Mesodermal cell (in vitro differentiated cells): ENCODE results near the gene EEF1G.

Experiments
- H3K27ac ChIP-seq: 2 replicates; pipeline ENCODE4 v1.7.0; 2013; ENCODE audit warnings: mild to moderate bottlenecking, low read depth, low read length, moderate library complexity; ENCODE audit not compliant: severe bottlenecking
- H3K36me3 ChIP-seq: 2 replicates; pipeline ENCODE4 v1.7.1; 2013; ENCODE audit warnings: mild to moderate bottlenecking, low read length, moderate library complexity; ENCODE audit not compliant: control insufficient read depth, insufficient read depth
- H3K4me1 ChIP-seq: one replicate; pipeline ENCODE4 v1.7.1; 2013; ENCODE audit warnings: mild to moderate bottlenecking, low read length; ENCODE audit not compliant: insufficient read depth, control insufficient read depth, poor library complexity, severe bottlenecking
- H3K4me3 ChIP-seq: 2 replicates; pipeline ENCODE4 v1.7.0; 2013; ENCODE audit warnings: low read length, control low read depth, mild to moderate bottlenecking; ENCODE audit not compliant: insufficient read depth, poor library complexity, severe bottlenecking; ENCODE audit errors: extremely low read depth
- H3K9me3 ChIP-seq: 2 replicates; pipeline ENCODE4 v1.7.1; 2013; ENCODE audit warnings: mild to moderate bottlenecking, low read length, moderate library complexity; ENCODE audit not compliant: control insufficient read depth
- WGBS, 2 experiments: methylation state at CpG; one replicate each; pipeline ENCODE4 v1.1.5; 2013; ENCODE audit warnings: missing lambda C conversion rate in 2 of 2; ENCODE audit not compliant: insufficient coverage in 2 of 2; 5-methylcytosine and 5-hydroxymethylcytosine counted together

Gene EEF1G

DNA sequence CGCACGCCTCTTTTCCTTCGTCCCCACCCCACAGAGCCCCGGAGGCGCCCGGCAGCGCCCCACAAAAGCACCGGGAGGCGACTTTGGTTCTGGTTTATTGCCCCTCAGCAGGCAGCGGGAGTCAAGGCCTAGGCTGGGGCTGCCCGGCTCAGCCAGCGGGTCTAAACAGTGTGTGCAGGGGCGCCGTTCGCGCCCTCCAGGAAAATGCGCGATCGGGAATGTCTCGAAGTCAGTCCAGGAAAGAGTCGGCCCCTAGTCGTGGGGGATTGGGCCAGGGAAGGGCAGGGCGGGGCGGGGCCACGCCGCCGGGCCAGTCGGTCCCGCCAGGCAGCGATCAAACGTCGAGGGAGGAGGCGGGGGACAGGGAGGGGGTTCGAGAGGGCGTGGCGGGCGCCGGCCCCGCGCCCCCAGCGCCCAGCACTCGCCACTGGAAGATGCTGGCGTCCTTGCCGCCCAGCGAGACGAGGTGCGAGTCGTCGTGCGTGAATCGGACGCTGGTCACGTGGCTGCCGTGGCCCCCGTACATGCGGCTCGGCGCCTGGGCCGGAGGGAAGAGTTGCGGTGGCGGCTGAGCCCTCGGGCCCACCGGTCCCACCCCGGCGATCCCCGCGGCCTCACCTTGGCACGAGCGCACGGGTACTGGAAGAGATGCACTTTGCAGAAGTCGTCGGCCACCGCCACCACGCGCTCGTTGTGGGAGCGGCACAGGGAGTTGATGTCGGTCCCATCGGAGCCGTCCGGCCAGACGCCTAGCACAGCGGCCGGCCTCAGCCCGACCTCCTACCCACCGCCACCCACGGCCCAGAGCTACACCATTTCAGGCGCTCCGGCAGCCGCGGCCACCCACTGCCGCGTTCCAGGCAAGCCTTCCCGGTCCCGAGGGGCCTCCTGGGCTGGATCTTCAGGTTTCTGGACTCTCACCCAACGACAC is 28.7 kb upstream of the EEF1G start:
- H3K4me1 ChIP-seq = peaks cover 27% of the 10 kb centered on the region
- 9% methylated on average over 58 to 95 of the region's 96 CpGs for WGBS, 2 experiments
- H3K27ac ChIP-seq = peak overlapping the region; percentile 75
- H3K4me3 ChIP-seq = peak overlapping the region; percentile 100
- H3K9me3 ChIP-seq = no peaks in the 10 kb centered on the region
- H3K36me3 ChIP-seq = peaks cover 45% of the 10 kb centered on the region

DNA sequence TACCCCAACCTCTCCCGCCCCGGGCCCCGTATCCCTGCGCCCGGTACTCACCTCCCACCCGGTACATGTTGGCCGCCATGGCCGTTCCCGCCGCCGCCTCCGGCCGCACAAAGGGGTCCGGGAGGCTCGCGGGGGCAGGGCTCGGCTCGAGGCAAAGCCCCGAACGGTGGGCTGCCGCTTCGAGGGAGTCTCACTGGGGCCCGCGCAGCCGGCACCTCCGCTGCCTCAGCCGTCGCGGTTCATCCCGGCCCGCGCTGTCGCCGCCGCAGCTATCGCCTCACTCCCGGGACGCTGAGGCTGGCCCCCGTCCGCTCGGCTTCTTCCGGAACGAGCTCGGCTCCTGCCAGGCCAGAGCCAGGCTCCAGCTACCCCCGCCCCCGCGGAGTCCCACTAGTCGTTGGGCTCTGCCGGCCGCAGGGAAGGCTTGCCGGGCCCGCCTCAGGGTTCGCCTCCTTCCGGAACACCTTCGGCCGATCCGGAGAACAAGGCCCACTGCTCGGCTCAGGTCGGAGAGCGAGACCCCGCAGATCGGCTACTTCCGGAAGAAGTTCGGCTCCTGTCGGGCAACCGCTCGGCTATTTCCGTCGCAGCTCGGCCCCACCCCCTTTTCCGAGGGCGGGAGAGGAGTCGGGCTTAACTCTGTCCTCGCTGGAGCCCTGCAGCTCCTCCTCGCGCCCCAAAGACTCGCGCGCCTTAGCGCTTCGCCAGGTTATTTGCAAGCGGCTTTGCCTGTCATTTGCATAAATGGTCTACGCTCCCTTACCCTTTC is 27.9 kb upstream of the EEF1G start, which contains the start of gene MTA2:
MTA2 (minus strand) TSS at position 494 of the 769 bp plus-strand sequence; CDS start at position 79, 415 bp downstream.
- H3K4me3 ChIP-seq = peak within 1 kb of the TSS; percentile 100
- 0% methylated on average over 61 to 80 of the region's 83 CpGs for WGBS, 2 experiments
- peaks cover 53% of the 10 kb centered on the region for H3K36me3 ChIP-seq
- peaks cover 27% of the 10 kb centered on the region for H3K4me1 ChIP-seq
- no peaks in the 10 kb centered on the region for H3K9me3 ChIP-seq
- H3K27ac ChIP-seq = peak within 1 kb of the TSS; percentile 87

DNA sequence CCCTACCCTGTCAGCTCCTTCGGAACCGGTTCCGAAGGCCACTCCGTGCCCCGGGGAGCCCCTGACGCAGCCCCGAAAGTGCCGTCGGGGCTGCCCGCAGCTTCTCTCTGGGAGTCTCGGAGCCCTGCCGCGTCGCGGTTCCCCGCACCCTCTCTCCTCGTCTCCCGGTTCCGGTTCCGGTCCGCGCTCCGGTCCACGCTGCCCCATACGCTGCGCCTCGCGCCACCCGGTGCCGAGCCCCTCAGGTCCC is 27.4 kb upstream of the EEF1G start:
- H3K4me3 ChIP-seq = peak overlapping the region; percentile 100
- H3K36me3 ChIP-seq = peaks cover 55% of the 10 kb centered on the region
- H3K9me3 ChIP-seq = no peaks in the 10 kb centered on the region
- 0% methylated on average over 26 to 30 of the region's 30 CpGs for WGBS, 2 experiments
- H3K4me1 ChIP-seq = peaks cover 27% of the 10 kb centered on the region
- H3K27ac ChIP-seq = peak overlapping the region; percentile 87

DNA sequence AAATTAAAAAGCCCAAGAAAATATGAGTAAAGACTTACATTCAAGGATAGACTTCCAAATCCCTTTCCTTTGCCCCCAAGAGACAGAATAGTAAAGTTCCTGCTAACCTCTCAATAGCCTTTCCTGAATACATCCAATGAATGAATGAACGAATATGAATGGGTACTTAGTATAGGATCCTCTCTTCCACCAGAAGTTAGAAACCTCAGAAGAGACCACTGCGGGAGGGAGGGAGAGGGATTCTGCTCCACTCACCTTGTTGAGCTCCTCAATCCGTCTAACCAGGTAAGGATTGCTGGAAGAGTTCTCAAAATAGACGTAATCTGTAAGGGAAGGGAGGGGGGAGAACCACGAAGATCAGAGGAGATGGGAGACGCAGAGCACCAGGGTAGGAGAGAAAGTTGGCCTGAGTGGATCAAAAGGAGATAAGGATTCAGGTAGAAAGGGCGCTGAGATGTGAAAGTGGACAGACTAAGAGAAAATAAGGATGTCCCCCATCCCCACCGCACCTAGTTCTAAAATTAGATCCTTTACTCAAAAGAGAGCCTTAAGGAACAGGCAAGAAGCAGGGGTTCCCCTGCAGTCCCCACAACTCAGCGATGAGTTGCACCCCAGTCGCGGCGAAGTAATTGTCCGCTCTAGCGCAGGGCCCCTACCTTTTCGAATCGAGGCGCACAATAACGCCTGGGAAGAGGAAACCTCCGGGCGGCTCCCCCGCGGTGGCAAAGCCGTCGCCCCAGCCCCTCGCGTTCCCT is 26.9 kb upstream of the EEF1G start:
- peaks cover 55% of the 10 kb centered on the region for H3K36me3 ChIP-seq
- peaks cover 27% of the 10 kb centered on the region for H3K4me1 ChIP-seq
- 0% methylated on average over 22 to 23 of the region's 26 CpGs for WGBS, 2 experiments
- peak overlapping the region; percentile 100 for H3K4me3 ChIP-seq
- H3K27ac ChIP-seq = peak overlapping the region; percentile 87
- H3K9me3 ChIP-seq = no peaks in the 10 kb centered on the region

DNA sequence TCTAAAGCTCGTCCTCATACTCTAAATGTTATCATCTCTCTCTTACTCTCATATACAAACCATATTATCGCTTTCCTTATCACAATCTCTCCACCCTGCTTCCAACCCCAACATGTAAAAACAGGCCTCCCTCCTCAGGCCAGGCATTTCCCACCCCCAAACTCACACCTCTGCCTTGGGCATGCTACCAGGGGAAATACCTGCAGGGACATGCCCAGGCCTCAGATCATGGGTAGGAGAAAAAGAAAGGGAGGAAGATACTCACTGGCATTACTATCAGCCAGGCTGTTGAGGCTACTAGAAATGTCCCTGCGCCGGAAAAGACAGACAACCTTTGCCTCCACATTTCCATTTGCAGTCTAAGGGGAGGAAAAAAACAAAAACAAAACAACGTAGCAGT is 26.2 kb upstream of the EEF1G start:
- Histone ChIP-seq H3K36me3 (peaks cover 56% of the 10 kb centered on the region), H3K4me3 (peak overlapping the region; percentile 100), H3K4me1 (peaks cover 23% of the 10 kb centered on the region), H3K27ac (no peak overlapping the region), H3K9me3 (no peaks in the 10 kb centered on the region)
- WGBS, 2 experiments = 58 to 70% methylated on average over 2 of the region's 5 CpGs

DNA sequence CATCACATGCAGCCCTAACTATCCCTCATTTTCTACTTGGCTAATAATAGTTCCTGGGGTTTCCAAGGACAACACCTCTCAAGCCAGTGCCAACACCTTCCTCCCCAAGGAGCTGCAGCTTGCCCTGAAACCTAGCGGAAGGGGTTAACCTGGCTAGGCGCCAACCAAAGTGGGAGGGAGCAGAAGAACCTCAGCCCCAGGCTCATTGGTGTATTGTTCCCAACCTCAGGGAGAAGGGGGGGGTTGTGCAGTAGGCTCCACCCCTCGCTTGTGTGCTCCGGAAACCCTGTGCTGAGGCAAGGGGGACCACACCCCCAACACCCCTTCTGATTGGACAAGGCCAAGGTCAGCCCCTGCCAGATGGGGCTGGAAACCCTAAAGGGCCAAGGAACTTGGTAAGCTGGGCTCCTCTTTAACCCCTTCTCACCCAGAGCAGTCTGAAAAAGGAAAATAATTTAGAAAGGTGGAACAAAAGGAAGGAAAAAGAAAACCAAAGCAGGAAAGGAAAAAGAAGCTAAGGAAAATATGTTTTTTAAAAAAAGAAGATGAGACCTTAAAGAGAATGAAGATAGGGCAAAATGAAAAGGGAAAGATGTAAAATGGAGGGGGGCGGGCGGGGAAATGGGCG is 25.5 kb upstream of the EEF1G start:
- H3K4me3 ChIP-seq = peak overlapping the region; percentile 100
- peaks cover 63% of the 10 kb centered on the region for H3K36me3 ChIP-seq
- H3K9me3 ChIP-seq = no peaks in the 10 kb centered on the region
- peak overlapping the region; percentile 45 for H3K27ac ChIP-seq
- peaks cover 16% of the 10 kb centered on the region for H3K4me1 ChIP-seq
- 0 to 80% methylated on average over 1 to 2 of the region's 7 CpGs for WGBS, 2 experiments

DNA sequence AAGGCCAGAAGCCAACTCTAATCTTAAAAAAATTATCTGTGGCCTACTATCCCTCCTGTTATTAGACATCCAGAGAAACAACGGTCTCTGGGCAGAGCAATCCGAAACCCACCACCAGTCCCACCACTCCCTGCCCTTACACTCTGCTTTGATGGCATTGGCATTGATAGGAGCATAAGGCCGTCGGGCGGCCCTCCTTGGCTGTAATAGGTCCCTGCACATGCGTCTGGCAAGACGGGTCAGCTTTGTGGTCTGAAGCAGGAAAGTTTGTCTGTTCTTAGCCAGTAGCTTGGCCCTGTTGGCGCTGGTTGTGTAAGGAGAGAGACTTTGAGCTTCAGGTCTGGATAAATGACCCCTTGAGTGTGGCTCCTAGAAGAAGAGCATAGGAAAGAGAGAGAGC is 21.4 kb upstream of the EEF1G start:
- Histone ChIP-seq H3K27ac (no peak overlapping the region), H3K36me3 (peaks cover 72% of the 10 kb centered on the region), H3K4me1 (peaks cover 27% of the 10 kb centered on the region), H3K4me3 (no peak overlapping the region), H3K9me3 (no peaks in the 10 kb centered on the region)
- WGBS, 2 experiments = 80 to 99% methylated on average over 1 to 8 of the region's 8 CpGs

DNA sequence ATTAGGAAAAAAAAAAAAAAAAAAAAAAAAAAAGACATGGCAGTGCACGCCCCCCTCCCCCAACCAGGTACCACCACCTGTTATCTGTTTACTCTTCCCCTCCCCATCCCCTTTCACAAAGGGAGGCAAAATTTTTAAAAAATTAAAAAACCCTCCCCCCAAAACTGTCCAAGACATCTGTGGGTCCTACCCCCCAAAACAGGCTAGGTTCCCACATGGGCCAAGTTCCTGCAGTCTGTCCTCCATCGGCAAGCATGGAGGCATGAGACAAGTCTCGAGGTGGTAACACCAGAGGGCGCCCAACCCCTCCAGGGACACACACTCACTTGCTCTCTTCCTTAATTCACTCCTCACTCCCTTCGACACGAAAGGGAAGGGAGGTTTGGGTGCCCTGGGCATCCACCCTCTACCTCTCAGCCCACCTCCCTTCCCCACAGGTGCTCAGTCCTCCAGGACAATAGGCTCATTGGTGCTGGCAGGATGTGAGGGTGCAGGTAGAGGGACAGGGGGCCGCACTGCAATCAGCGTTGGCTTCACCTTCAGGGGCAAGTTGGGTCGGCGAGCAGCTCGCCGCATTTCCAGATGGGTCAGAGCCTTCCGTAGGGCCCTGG is 19.8 kb upstream of the EEF1G start:
- H3K9me3 ChIP-seq = no peaks in the 10 kb centered on the region
- H3K36me3 ChIP-seq = peaks cover 66% of the 10 kb centered on the region
- WGBS, 2 experiments = 78 to 95% methylated on average over 7 of the region's 13 CpGs
- no peak overlapping the region for H3K27ac ChIP-seq
- no peak overlapping the region for H3K4me3 ChIP-seq
- H3K4me1 ChIP-seq = peaks cover 15% of the 10 kb centered on the region

DNA sequence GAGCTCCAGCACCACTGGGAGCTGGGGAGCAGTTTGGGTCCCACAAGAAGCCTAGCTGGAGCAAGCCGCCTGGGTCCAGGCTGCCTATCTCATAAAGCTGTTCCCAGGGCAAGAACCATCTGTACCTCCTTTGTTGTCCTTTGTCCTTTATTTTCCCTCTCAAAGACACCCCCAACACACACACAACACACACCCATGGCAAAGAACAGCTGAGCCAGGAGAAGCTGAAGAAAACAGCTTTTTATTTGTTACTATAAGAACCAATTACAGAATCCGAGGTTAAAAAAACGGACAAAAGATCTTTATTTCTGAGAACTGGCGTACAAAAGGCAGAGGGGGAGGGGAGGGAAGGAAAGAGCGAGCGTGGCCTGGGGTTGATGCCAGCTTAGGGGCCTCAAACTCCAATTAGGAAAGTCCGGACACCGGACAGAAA is 19.3 kb upstream of the EEF1G start:
- Histone ChIP-seq H3K9me3 (no peaks in the 10 kb centered on the region), H3K27ac (no peak overlapping the region), H3K36me3 (peaks cover 66% of the 10 kb centered on the region), H3K4me1 (peaks cover 12% of the 10 kb centered on the region), H3K4me3 (no peak overlapping the region)
- 100% methylated on average over 3 of the region's 8 CpGs; no CpG with 5 or more reads in 1 of the 2 experiments for WGBS, 2 experiments
